Tibial nerve (tissue), 4 donors: ENCODE results near the gene ZNF426.
"Not testable (repeated sequence)": the region's sequence is repeated elsewhere in the genome, so short reads cannot be mapped to it uniquely, and the experiment has no call there.

Experiments
- EP300 ChIP-seq, 2 donors: sonication (generic); formaldehyde crosslinking; IDR thresholded peaks; one replicate each; pipeline ENCODE4 v1.6.1; 2017; ENCODE audit warnings: antibody characterized with exemption in 2 of 2, mild to moderate bottlenecking in 1 of 2
- TF ChIP-seq, protein P1 (sequence below), 5 experiments: fragments of 200-600 bp in 3 of 5; fragments of 450-650 bp in 2 of 5; sonication (generic) in 3 of 5; IDR thresholded peaks; one replicate each; pipeline ENCODE4 v1.5.1; 2016 to 2019; ENCODE audit warnings: antibody characterized with exemption in 5 of 5, mild to moderate bottlenecking in 3 of 5, moderate library complexity in 2 of 5

GRCh38 chr19:9539201-9539600, 756 bp upstream of the ZNF426 start:
- TF ChIP-seq, protein P1, sequence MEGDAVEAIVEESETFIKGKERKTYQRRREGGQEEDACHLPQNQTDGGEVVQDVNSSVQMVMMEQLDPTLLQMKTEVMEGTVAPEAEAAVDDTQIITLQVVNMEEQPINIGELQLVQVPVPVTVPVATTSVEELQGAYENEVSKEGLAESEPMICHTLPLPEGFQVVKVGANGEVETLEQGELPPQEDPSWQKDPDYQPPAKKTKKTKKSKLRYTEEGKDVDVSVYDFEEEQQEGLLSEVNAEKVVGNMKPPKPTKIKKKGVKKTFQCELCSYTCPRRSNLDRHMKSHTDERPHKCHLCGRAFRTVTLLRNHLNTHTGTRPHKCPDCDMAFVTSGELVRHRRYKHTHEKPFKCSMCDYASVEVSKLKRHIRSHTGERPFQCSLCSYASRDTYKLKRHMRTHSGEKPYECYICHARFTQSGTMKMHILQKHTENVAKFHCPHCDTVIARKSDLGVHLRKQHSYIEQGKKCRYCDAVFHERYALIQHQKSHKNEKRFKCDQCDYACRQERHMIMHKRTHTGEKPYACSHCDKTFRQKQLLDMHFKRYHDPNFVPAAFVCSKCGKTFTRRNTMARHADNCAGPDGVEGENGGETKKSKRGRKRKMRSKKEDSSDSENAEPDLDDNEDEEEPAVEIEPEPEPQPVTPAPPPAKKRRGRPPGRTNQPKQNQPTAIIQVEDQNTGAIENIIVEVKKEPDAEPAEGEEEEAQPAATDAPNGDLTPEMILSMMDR (IDR thresholded peaks at IDR 0.05): not testable (repeated sequence)
- TF ChIP-seq EP300 (IDR thresholded peaks at IDR 0.05): not testable (repeated sequence)
